Measurements from ENCODE around the gene ECE2.
"Not testable (repeated sequence)": the region's sequence is repeated elsewhere in the genome, so short reads cannot be mapped to it uniquely, and the experiment has no call there.

Gene ECE2

GRCh38 chr3:184267249-184267648 is 8.6 kb upstream of the ECE2 start:
- not testable (repeated sequence) for DNase-seq (ENCODE audit: low read depth, low spot score)

- DNase-seq (ENCODE audit: low read depth, low spot score): no peak
These were observed 3.6 kb upstream of the ECE2 start for GRCh38 chr3:184272269-184272668.

GRCh38 chr3:184275381-184275701 is 481 bp upstream of the ECE2 start:
- no peak for DNase-seq (ENCODE audit: low read depth, low spot score)

GRCh38 chr3:184277366-184277765 is 1.5 kb downstream of the ECE2 start:
- DNase-seq (ENCODE audit: low read depth, low spot score): no peak

GRCh38 chr3:184282941-184283340 is 7.1 kb downstream of the ECE2 start:
- no peak for DNase-seq (ENCODE audit: low read depth, low spot score)

- DNase-seq (ENCODE audit: low read depth, low spot score): no peak
These were observed 7.9 kb downstream of the ECE2 start for GRCh38 chr3:184283681-184284080.

GRCh38 chr3:184284696-184285095 is 8.9 kb downstream of the ECE2 start:
- no peak for DNase-seq (ENCODE audit: low read depth, low spot score)

GRCh38 chr3:184289426-184289938 is 13.7 kb downstream of the ECE2 start:
- no peak for DNase-seq (ENCODE audit: low read depth, low spot score)

GRCh38 chr3:184290331-184290730 is 14.5 kb downstream of the ECE2 start:
- DNase-seq (ENCODE audit: low read depth, low spot score): no peak

- DNase-seq (ENCODE audit: low read depth, low spot score): no peak
These were observed 15.4 kb downstream of the ECE2 start for GRCh38 chr3:184291044-184291737.

GRCh38 chr3:184291738-184292445 is 16.1 kb downstream of the ECE2 start:
- no peak for DNase-seq (ENCODE audit: low read depth, low spot score)

- no peak for DNase-seq (ENCODE audit: low read depth, low spot score)
These were observed 19.9 kb downstream of the ECE2 start for GRCh38 chr3:184295771-184296170.

GRCh38 chr3:184296616-184297015 is 20.8 kb downstream of the ECE2 start:
- no peak for DNase-seq (ENCODE audit: low read depth, low spot score)

GRCh38 chr3:184298759-184299487 is 23.1 kb downstream of the ECE2 start, which contains the start of gene PSMD2:
Gene PSMD2 (plus strand): TSS chr3:184299241. CDS start chr3:184299267, 26 bp downstream.
- peak; percentile 84 for DNase-seq (ENCODE audit: low read depth, low spot score)

GRCh38 chr3:184299488-184300377 is 23.9 kb downstream of the ECE2 start:
- DNase-seq (ENCODE audit: low read depth, low spot score): no peak

- DNase-seq (ENCODE audit: low read depth, low spot score): no peak
These were observed 24.5 kb downstream of the ECE2 start for GRCh38 chr3:184300378-184300720.

GRCh38 chr3:184305577-184305976 is 29.8 kb downstream of the ECE2 start:
- DNase-seq (ENCODE audit: low read depth, low spot score): no peak

- no peak for DNase-seq (ENCODE audit: low read depth, low spot score)
These were observed 30.6 kb downstream of the ECE2 start for GRCh38 chr3:184306341-184306972.

GRCh38 chr3:184307915-184308314 is 32.1 kb downstream of the ECE2 start:
- DNase-seq (ENCODE audit: low read depth, low spot score): no peak

- no peak for DNase-seq (ENCODE audit: low read depth, low spot score)
These were observed 32.9 kb downstream of the ECE2 start for GRCh38 chr3:184308744-184309143.

GRCh38 chr3:184311633-184312032 is 35.8 kb downstream of the ECE2 start:
- DNase-seq (ENCODE audit: low read depth, low spot score): no peak
